Measurements from ENCODE around the gene ARHGAP40.
A peak's percentile ranks its signal among the peaks of the same experiment; 100 is the strongest.

The ARHGAP40 gene

GRCh38 chr20:38579921-38580320 lies 21.7 kb upstream of the ARHGAP40 start:
- no peak overlapping the region for H3K4me3 ChIP-seq (ENCODE audit: low read length)
- DNase-seq (ENCODE audit: low read depth) = no peak
- TF ChIP-seq, protein P1, sequence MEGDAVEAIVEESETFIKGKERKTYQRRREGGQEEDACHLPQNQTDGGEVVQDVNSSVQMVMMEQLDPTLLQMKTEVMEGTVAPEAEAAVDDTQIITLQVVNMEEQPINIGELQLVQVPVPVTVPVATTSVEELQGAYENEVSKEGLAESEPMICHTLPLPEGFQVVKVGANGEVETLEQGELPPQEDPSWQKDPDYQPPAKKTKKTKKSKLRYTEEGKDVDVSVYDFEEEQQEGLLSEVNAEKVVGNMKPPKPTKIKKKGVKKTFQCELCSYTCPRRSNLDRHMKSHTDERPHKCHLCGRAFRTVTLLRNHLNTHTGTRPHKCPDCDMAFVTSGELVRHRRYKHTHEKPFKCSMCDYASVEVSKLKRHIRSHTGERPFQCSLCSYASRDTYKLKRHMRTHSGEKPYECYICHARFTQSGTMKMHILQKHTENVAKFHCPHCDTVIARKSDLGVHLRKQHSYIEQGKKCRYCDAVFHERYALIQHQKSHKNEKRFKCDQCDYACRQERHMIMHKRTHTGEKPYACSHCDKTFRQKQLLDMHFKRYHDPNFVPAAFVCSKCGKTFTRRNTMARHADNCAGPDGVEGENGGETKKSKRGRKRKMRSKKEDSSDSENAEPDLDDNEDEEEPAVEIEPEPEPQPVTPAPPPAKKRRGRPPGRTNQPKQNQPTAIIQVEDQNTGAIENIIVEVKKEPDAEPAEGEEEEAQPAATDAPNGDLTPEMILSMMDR (conservative IDR thresholded peaks at IDR 0.05; ENCODE audit: low read length) = no peak

- peak; percentile 9 for DNase-seq (ENCODE audit: low read depth)
- TF ChIP-seq, protein P1 (conservative IDR thresholded peaks at IDR 0.05; ENCODE audit: low read length) = no peak
- H3K4me3 ChIP-seq (ENCODE audit: low read length) = no peak within 1 kb of the TSS
These were observed 20.6 kb upstream of the ARHGAP40 start, which contains the start of gene ADIG for GRCh38 chr20:38581013-38581412. TSS of gene ADIG (plus strand) at chr20:38581197. CDS start at chr20:38581251, 54 bp downstream.

GRCh38 chr20:38581830-38582358 lies 19.7 kb upstream of the ARHGAP40 start:
- H3K4me3 ChIP-seq (ENCODE audit: low read length) = no peak overlapping the region
- TF ChIP-seq, protein P1 (conservative IDR thresholded peaks at IDR 0.05; ENCODE audit: low read length) = no peak
- no peak for DNase-seq (ENCODE audit: low read depth)

GRCh38 chr20:38583306-38583705 lies 18.3 kb upstream of the ARHGAP40 start:
- H3K4me3 ChIP-seq (ENCODE audit: low read length) = no peak overlapping the region
- TF ChIP-seq, protein P1 (conservative IDR thresholded peaks at IDR 0.05; ENCODE audit: low read length) = no peak
- no peak for DNase-seq (ENCODE audit: low read depth)

GRCh38 chr20:38584099-38584763 lies 17.4 kb upstream of the ARHGAP40 start:
- no peak for DNase-seq (ENCODE audit: low read depth)
- TF ChIP-seq, protein P1 (conservative IDR thresholded peaks at IDR 0.05; ENCODE audit: low read length) = no peak

GRCh38 chr20:38585404-38586180 lies 16.0 kb upstream of the ARHGAP40 start:
- TF ChIP-seq, protein P1 (conservative IDR thresholded peaks at IDR 0.05; ENCODE audit: low read length) = no peak
- DNase-seq (ENCODE audit: low read depth) = no peak
- no peak overlapping the region for H3K4me3 ChIP-seq (ENCODE audit: low read length)

More at GRCh38 chr20:38584099-38584763, 17.4 kb upstream of the ARHGAP40 start:
- no peak overlapping the region for H3K4me3 ChIP-seq (ENCODE audit: low read length)
